ENCODE results near the gene CLSTN3. TPM values are rescaled to one million over a fixed set of nuclear protein-coding genes. Genes with fewer than 3 reads are reported as not detected.

The CLSTN3 gene
- total and polyA plus RNA-seq, 2 of the 13 experiments (the other 11 are each of a cell fraction or from before 2014, with no cell fraction given) = 26.2 to 94.1 TPM

GRCh38 chr12:7161327-7161726 is 31.2 kb downstream of the CLSTN3 start:
- H3K4me1 ChIP-seq (ENCODE audit: insufficient read depth, low read length) = 0 out of 2 replicates have a peak, but pooled peaks cover 8% of the 10 kb centered on the region
- FAIRE-seq = no peak
- no peak overlapping the region for H3K27ac ChIP-seq (ENCODE audit: extremely low read length, insufficient read depth, low read length)
- POLR2A ChIA-PET = no interaction called here
- no peak overlapping the region for H3K9ac ChIP-seq (ENCODE audit: insufficient read depth, low read depth, low read length)
- intact Hi-C loops (cut with micrococcal nuclease; ENCODE audit: unreplicated experiment) = no loop called here
- BruUV-seq (replicated peaks) = no TSS peak
- no peak overlapping the region for H2AFZ ChIP-seq (ENCODE audit: low read length)
- H3K4me3 ChIP-seq (replicated peaks in 1 of 3; ENCODE audit: insufficient read depth in 1 of 3, low read depth in 2 of 3, low read length in 3 of 3) = no peak overlapping the region
- H3K4me2 ChIP-seq (ENCODE audit: low read depth, low read length) = no peak overlapping the region
- H4K20me1 ChIP-seq (ENCODE audit: insufficient read depth, low read length) = no peaks in the 10 kb centered on the region
- TF ChIP-seq ZNF382 (CRISPR knock-in tag; IDR thresholded peaks at IDR 0.05; ENCODE audit: borderline replicate concordance) (no peak), BATF2 (CRISPR knock-in tag; IDR thresholded peaks at IDR 0.05) (no peak), ZNF225 (CRISPR knock-in tag; IDR thresholded peaks at IDR 0.05) (no peak), TBX3 (IDR thresholded peaks at IDR 0.05; ENCODE audit: borderline replicate concordance) (no peak), ELF3 (CRISPR knock-in tag; IDR thresholded peaks at IDR 0.05) (no peak), RFXAP (CRISPR knock-in tag; IDR thresholded peaks at IDR 0.05; ENCODE audit: borderline replicate concordance) (no peak), REL (CRISPR knock-in tag; conservative IDR thresholded peaks at IDR 0.05) (no peak)
- TF ChIP-seq, protein P1, sequence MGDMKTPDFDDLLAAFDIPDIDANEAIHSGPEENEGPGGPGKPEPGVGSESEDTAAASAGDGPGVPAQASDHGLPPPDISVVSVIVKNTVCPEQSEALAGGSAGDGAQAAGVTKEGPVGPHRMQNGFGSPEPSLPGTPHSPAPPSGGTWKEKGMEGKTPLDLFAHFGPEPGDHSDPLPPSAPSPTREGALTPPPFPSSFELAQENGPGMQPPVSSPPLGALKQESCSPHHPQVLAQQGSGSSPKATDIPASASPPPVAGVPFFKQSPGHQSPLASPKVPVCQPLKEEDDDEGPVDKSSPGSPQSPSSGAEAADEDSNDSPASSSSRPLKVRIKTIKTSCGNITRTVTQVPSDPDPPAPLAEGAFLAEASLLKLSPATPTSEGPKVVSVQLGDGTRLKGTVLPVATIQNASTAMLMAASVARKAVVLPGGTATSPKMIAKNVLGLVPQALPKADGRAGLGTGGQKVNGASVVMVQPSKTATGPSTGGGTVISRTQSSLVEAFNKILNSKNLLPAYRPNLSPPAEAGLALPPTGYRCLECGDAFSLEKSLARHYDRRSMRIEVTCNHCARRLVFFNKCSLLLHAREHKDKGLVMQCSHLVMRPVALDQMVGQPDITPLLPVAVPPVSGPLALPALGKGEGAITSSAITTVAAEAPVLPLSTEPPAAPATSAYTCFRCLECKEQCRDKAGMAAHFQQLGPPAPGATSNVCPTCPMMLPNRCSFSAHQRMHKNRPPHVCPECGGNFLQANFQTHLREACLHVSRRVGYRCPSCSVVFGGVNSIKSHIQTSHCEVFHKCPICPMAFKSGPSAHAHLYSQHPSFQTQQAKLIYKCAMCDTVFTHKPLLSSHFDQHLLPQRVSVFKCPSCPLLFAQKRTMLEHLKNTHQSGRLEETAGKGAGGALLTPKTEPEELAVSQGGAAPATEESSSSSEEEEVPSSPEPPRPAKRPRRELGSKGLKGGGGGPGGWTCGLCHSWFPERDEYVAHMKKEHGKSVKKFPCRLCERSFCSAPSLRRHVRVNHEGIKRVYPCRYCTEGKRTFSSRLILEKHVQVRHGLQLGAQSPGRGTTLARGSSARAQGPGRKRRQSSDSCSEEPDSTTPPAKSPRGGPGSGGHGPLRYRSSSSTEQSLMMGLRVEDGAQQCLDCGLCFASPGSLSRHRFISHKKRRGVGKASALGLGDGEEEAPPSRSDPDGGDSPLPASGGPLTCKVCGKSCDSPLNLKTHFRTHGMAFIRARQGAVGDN (CRISPR knock-in tag; IDR thresholded peaks at IDR 0.05) = no peak
- peaks cover 0 to 6% of the 10 kb centered on the region in 2 experiments; a peak in 2 of 5 replicates for H3K27me3 ChIP-seq (ENCODE audit: control insufficient read depth in 1 of 2, insufficient read depth in 2 of 2, low read length in 2 of 2)
- CTCF ChIA-PET (ENCODE audit: low intra/inter-chr PET ratio, low total read pairs) = no interaction called here
- in situ Hi-C loops (cut with HindIII; ENCODE audit: extremely low pct_ligation_motif_present, low pct_unique_long_range_greater_than_20kb) = no loop called here
- H3K79me2 ChIP-seq (ENCODE audit: insufficient read depth, low read length) = no peaks in the 10 kb centered on the region
- no peaks in the 10 kb centered on the region for H3K9me3 ChIP-seq (ENCODE audit: low read length)
- H3K36me3 ChIP-seq (replicated peaks in 1 of 2; ENCODE audit: control insufficient read depth in 1 of 2, insufficient read depth in 2 of 2, low read length in 2 of 2) = peaks cover 2 to 6% of the 10 kb centered on the region in 2 experiments; a peak in 1 of 5 replicates
- ATAC-seq = no peak; the same call in 2 of the 3 replicates
- DNase-seq (ENCODE audit: low spot score) = no peak
- WGBS (ENCODE audit: low lambda C conversion rate) = 43% methylated on average over 3 of the region's 4 CpGs

Measured in HepG2 (cell line).